Measurements from ENCODE around the gene ASTN2. TPM values are rescaled to one million over a fixed set of nuclear protein-coding genes. Genes with fewer than 3 reads are reported as not detected.

ASTN2 gene
- total RNA-seq, 4 donors from 2014 or later = 3.3 to 10.2 (median 6.3) TPM

DNA sequence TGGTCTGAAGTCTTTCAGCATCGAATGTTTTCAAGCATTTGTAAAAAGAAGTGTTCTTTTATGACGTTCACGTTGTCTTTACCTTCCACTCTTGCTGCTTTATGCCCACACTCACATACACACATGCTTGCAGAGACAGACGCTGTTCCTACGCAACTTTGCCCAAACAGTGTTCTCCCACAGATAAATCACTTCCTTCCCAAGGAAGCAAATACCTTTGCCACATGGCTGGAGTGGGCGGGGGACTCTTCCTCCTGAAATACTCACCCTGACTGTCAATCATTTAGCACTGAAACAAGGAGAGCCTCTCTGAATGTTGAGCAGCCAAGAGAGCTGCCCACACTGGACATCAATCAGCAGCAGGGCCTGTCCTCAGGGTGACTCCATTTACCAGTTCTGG, 22.4 kb upstream of the ASTN2 start:
- Histone ChIP-seq H3K27me3 (no peaks in the 10 kb centered on the region), H3K36me3 (no peaks in the 10 kb centered on the region), H3K9me3 (no peaks in the 10 kb centered on the region), H3K4me1 (no peaks in the 10 kb centered on the region), H3K27ac (no peak overlapping the region), H3K4me3 (no peak overlapping the region)
- DNase-seq = no peak
- TF ChIP-seq, protein P1, sequence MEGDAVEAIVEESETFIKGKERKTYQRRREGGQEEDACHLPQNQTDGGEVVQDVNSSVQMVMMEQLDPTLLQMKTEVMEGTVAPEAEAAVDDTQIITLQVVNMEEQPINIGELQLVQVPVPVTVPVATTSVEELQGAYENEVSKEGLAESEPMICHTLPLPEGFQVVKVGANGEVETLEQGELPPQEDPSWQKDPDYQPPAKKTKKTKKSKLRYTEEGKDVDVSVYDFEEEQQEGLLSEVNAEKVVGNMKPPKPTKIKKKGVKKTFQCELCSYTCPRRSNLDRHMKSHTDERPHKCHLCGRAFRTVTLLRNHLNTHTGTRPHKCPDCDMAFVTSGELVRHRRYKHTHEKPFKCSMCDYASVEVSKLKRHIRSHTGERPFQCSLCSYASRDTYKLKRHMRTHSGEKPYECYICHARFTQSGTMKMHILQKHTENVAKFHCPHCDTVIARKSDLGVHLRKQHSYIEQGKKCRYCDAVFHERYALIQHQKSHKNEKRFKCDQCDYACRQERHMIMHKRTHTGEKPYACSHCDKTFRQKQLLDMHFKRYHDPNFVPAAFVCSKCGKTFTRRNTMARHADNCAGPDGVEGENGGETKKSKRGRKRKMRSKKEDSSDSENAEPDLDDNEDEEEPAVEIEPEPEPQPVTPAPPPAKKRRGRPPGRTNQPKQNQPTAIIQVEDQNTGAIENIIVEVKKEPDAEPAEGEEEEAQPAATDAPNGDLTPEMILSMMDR (IDR thresholded peaks at IDR 0.05) = no peak
- TF ChIP-seq POLR2A (IDR thresholded peaks at IDR 0.05) = no peak

DNA sequence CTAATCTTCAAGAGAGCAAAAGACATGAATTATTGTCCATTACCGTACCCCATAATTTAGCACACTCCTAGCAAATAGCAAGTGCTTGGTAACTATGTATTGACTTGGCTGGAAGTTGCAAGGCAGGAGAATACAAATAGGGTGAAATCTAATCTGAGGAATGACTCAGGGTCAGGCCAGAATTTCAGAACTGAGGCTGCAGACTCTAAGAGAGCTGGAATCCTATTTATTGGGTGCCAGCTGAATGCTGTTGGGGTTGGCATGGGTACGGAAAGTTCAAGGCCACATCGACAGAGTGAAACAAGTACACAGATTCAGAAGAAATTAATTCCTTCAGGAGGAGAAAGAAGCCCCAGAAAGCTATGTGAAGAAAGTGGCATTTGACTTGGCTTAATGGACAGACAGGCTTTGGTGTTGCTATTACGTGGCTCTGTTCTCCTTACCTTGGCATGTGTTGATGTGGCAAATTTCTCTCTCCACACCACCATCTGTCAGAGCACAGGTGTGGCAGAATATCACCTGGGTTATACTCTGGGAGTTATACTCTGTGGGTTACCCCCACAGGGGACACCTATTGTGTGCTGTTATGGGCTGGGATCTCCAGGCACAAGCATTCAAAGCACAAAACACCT, 20.9 kb upstream of the ASTN2 start:
- Histone ChIP-seq H3K36me3 (no peaks in the 10 kb centered on the region), H3K27me3 (no peaks in the 10 kb centered on the region), H3K27ac (no peak overlapping the region), H3K9me3 (no peaks in the 10 kb centered on the region), H3K4me1 (no peaks in the 10 kb centered on the region), H3K4me3 (no peak overlapping the region)
- no peak for DNase-seq
- TF ChIP-seq, protein P1 (IDR thresholded peaks at IDR 0.05) = no peak
- no peak for TF ChIP-seq POLR2A (IDR thresholded peaks at IDR 0.05)

DNA sequence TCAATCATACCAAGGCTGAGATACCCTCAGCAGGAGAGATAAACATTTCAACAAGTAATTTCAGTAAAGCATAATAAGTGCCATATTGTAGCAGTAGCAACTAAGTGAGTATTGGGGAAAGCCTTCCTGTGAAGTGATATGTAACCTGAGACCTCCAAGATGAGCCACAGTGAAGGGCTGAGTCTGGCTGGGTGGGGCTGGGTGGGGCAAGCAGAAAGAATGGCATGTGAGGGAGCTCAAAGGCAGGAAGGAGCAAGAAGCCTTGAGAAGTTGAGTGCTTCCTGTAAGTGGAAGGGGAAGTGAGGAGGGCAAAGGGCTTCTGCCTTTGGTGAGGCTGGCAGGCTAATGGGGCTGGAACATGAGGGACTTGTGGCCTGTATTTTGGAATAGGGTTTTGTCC, 19.7 kb upstream of the ASTN2 start:
- no peak for DNase-seq
- H3K27me3 ChIP-seq = no peaks in the 10 kb centered on the region
- no peak overlapping the region for H3K27ac ChIP-seq
- H3K36me3 ChIP-seq = no peaks in the 10 kb centered on the region
- no peaks in the 10 kb centered on the region for H3K9me3 ChIP-seq
- no peaks in the 10 kb centered on the region for H3K4me1 ChIP-seq
- no peak for TF ChIP-seq POLR2A (IDR thresholded peaks at IDR 0.05)
- TF ChIP-seq, protein P1 (IDR thresholded peaks at IDR 0.05) = no peak
- no peak overlapping the region for H3K4me3 ChIP-seq

DNA sequence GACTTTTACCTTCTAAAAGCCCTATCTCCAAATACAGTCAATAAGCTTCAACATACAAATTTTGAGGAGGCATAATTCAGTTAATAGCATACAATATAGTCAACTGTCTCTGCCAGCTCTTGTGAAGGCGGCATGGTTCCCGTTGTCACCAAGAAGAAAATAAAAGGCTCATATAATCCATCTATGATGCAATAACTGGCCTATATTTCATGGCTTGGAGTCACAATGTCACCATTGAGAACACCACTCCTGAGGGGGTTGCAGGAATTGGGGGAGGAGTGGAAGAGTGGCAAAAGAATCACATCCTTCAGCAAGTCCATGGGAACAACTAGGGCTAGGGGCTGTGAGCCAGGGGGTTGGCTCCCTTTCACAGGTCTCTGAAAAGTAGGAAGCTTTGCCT, 16.0 kb upstream of the ASTN2 start:
- TF ChIP-seq, protein P1 (IDR thresholded peaks at IDR 0.05) = no peak

DNA sequence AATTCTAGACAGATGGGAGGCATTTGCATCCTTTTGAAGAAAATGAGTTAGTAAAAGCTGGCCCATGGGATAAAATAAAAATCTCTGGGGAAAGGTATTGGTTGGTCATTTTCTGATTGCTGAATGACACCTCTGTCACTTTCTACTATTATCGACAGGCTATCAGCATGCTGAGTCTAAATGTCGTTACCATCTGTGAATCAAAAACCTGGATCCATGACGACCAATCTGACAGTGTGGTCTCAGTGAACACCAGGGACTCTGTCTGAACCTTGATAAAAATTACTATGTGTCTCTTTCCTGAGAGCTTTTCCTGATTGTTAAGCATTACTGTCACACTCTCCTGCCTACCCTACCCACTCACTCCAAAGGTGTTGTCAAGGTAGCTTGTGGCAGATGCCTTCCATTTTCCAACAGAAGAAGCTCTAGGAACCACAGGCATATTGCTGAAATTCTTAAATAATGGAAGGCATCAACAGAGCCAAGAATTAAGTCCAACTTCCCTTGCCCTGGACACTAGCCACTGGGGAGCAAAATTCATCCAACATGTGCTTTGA, 12.6 kb upstream of the ASTN2 start:
- Histone ChIP-seq H3K4me1 (no peaks in the 10 kb centered on the region), H3K9me3 (no peaks in the 10 kb centered on the region), H3K4me3 (no peak overlapping the region), H3K36me3 (no peaks in the 10 kb centered on the region), H3K27ac (no peak overlapping the region), H3K27me3 (no peaks in the 10 kb centered on the region)
- DNase-seq = no peak
- TF ChIP-seq, protein P1 (IDR thresholded peaks at IDR 0.05) = no peak
- no peak for TF ChIP-seq POLR2A (IDR thresholded peaks at IDR 0.05)

More for the DNA sequence above, 16.0 kb upstream of the ASTN2 start:
- no peak for DNase-seq
- Histone ChIP-seq H3K36me3 (no peaks in the 10 kb centered on the region), H3K4me3 (no peak overlapping the region), H3K4me1 (no peaks in the 10 kb centered on the region), H3K27ac (no peak overlapping the region), H3K27me3 (no peaks in the 10 kb centered on the region), H3K9me3 (no peaks in the 10 kb centered on the region)

All from Peyer's patch (tissue), 4 donors.